HepG2 (cell line): ENCODE measurements around the gene MZT2A. TPM values are rescaled to one million over a fixed set of nuclear protein-coding genes. Genes with fewer than 3 reads are reported as not detected.

ENCODE experiments used
- AKAP8 ChIP-seq: sonication (generic); formaldehyde crosslinking; IDR thresholded peaks from 2 replicates; pipeline ENCODE4 v1.5.1; 2020; ENCODE audit warnings: mild to moderate bottlenecking, missing genetic modification reagents
- BORCS8-MEF2B ChIP-seq: sonication (generic); formaldehyde crosslinking; IDR thresholded peaks from 2 replicates; pipeline ENCODE4 v1.8.0; 2022; ENCODE audit warnings: mild to moderate bottlenecking, missing genetic modification reagents
- CHD2 ChIP-seq: IDR thresholded peaks from 2 replicates; pipeline ENCODE4 v1.6.1; 2011; ENCODE audit warnings: low read depth, low read length, improper control_type of control experiment
- E2F2 ChIP-seq: sonication (generic); formaldehyde crosslinking; IDR thresholded peaks from 2 replicates; pipeline ENCODE4 v1.4.0; 2020; ENCODE audit warnings: missing genetic modification reagents, borderline replicate concordance
- GATAD1 ChIP-seq: IDR thresholded peaks from 2 replicates; pipeline ENCODE4 v1.6.1; 2016; ENCODE audit warnings: missing genetic modification reagents, missing compliant biosample characterization
- KMT2A ChIP-seq: sonication (generic); formaldehyde crosslinking; IDR thresholded peaks from 2 replicates; pipeline ENCODE4 v1.4.0; 2020; ENCODE audit warnings: missing genetic modification reagents
- MIER3 ChIP-seq: IDR thresholded peaks from 2 replicates; pipeline ENCODE4 v1.6.1; 2016; ENCODE audit warnings: missing compliant biosample characterization, borderline replicate concordance
- NFRKB ChIP-seq: fragments of 450-650 bp; IDR thresholded peaks from 2 replicates; pipeline ENCODE4 v1.6.1; 2017
- PCBP1 ChIP-seq: fragments of 200-400 bp; formaldehyde crosslinking; IDR thresholded peaks from 2 replicates; pipeline ENCODE4 v1.6.1; 2017; ENCODE audit warnings: mild to moderate bottlenecking, low read depth, low read length, borderline replicate concordance
- SALL2 ChIP-seq: sonication (generic); formaldehyde crosslinking; IDR thresholded peaks from 2 replicates; pipeline ENCODE4 v1.8.1; 2023; ENCODE audit warnings: mild to moderate bottlenecking, missing genetic modification reagents, inconsistent platforms
- SMAD1 ChIP-seq: sonication (generic); formaldehyde crosslinking; IDR thresholded peaks from 2 replicates; pipeline ENCODE4 v1.4.0; 2020; ENCODE audit warnings: missing genetic modification reagents, low read depth, mild to moderate bottlenecking, borderline replicate concordance
- U2AF2 ChIP-seq: fragments of 200-400 bp; formaldehyde crosslinking; IDR thresholded peaks from 2 replicates; pipeline ENCODE4 v1.6.1; 2017; ENCODE audit warnings: low read depth, mild to moderate bottlenecking, low read length
- ZBTB8A ChIP-seq: sonication (generic); formaldehyde crosslinking; IDR thresholded peaks from 2 replicates; pipeline ENCODE4 v1.4.0; 2020; ENCODE audit warnings: mild to moderate bottlenecking, low read depth, missing genetic modification reagents, borderline replicate concordance
- ZNF234 ChIP-seq: sonication (generic); formaldehyde crosslinking; conservative IDR thresholded peaks from 2 replicates; pipeline ENCODE4 v1.5.1; 2020; ENCODE audit warnings: mild to moderate bottlenecking, missing genetic modification reagents
- ZNF317 ChIP-seq: sonication (generic); formaldehyde crosslinking; IDR thresholded peaks from 2 replicates; pipeline ENCODE4 v1.5.0; 2020; ENCODE audit warnings: mild to moderate bottlenecking, missing genetic modification reagents
- ZNF367 ChIP-seq: sonication (generic); formaldehyde crosslinking; IDR thresholded peaks from 2 replicates; pipeline ENCODE4 v1.4.0; 2020; ENCODE audit warnings: missing genetic modification reagents, borderline replicate concordance
- ZNF572 ChIP-seq: sonication (generic); formaldehyde crosslinking; IDR thresholded peaks from 2 replicates; pipeline ENCODE4 v1.5.1; 2020; ENCODE audit warnings: mild to moderate bottlenecking, missing genetic modification reagents
- ZNF746 ChIP-seq: sonication (generic); formaldehyde crosslinking; IDR thresholded peaks from 2 replicates; pipeline ENCODE4 v1.8.0; 2022; ENCODE audit warnings: mild to moderate bottlenecking, missing genetic modification reagents
- ZNF879 ChIP-seq: sonication (generic); formaldehyde crosslinking; IDR thresholded peaks from 2 replicates; pipeline ENCODE4 v1.8.1; 2023; ENCODE audit warnings: missing genetic modification reagents
- polyA plus RNA-seq, 8 experiments: library from polyadenylated mRNA; depleted of rRNA in 3 of 8; stranded (reverse) in 7 of 8; unstranded in 1 of 8; fragments of >200 nt; fragmentation: Illumina TruSeq in 4 of 8; extraction: Trizol in 4 of 8; gene quantifications; 2 replicates each; pipeline versions ENCODE4 v1.2.1 to v1.2.3, GENCODE V29; 2011 to 2016; ENCODE audit warnings: low read depth in 4 of 8, missing spikeins in 1 of 8, mixed read lengths in 1 of 8; ENCODE audit not compliant: insufficient read depth in 1 of 8
- total RNA-seq, 5 experiments: library from RNA; depleted of rRNA; stranded (reverse); fragments of >200 nt; fragmentation: Illumina TruSeq; extraction: Trizol; gene quantifications; 2 replicates each; pipeline ENCODE4 v1.2.3, GENCODE V29; 2016; ENCODE audit warnings: low read depth in 1 of 5
- TF ChIP-seq, protein P1 (sequence below): sonication (generic); formaldehyde crosslinking; IDR thresholded peaks from 2 replicates; pipeline ENCODE4 v1.4.0; 2020; ENCODE audit warnings: missing genetic modification reagents
- TF ChIP-seq, protein P2 (sequence below): IDR thresholded peaks from 2 replicates; pipeline ENCODE4 v1.6.1; 2016; ENCODE audit warnings: missing compliant biosample characterization, missing genetic modification reagents, borderline replicate concordance
- TF ChIP-seq, protein P3 (sequence below): sonication (generic); formaldehyde crosslinking; IDR thresholded peaks from 2 replicates; pipeline ENCODE4 v1.5.0; 2020; ENCODE audit warnings: mild to moderate bottlenecking, missing genetic modification reagents

The MZT2A gene
- total and polyA plus RNA-seq, 2 of the 13 experiments (the other 11 are each of a cell fraction or from before 2014, with no cell fraction given): 221 to 349 TPM

- TF ChIP-seq KMT2A: no peak; the same call in 1 of the 2 replicates
- 0 out of 2 replicates have a peak, but pooled peaks have one; percentile 5 for TF ChIP-seq AKAP8 (CRISPR knock-in tag)
- peak; percentile 79; the same call in 1 of the 2 replicates for TF ChIP-seq ZNF879 (CRISPR knock-in tag)
- TF ChIP-seq ZBTB8A (CRISPR knock-in tag): no peak
- TF ChIP-seq SALL2 (CRISPR knock-in tag): peak; percentile 65; the same call in 1 of the 2 replicates
- peak; percentile 19; the same call in 1 of the 2 replicates for TF ChIP-seq ZNF746 (CRISPR knock-in tag)
- peak; percentile 83; the same call in 1 of the 2 replicates for TF ChIP-seq PCBP1
- TF ChIP-seq U2AF2: no peak
- TF ChIP-seq ZNF234 (CRISPR knock-in tag): no peak
- TF ChIP-seq SMAD1 (CRISPR knock-in tag): no peak
- TF ChIP-seq GATAD1 (CRISPR knock-in tag): peak; percentile 98
- TF ChIP-seq ZNF367: 0 out of 2 replicates have a peak, but pooled peaks have one; percentile 23
- TF ChIP-seq MIER3 (CRISPR knock-in tag): peak; percentile 29; the same call in 1 of the 2 replicates
- TF ChIP-seq, protein P1, sequence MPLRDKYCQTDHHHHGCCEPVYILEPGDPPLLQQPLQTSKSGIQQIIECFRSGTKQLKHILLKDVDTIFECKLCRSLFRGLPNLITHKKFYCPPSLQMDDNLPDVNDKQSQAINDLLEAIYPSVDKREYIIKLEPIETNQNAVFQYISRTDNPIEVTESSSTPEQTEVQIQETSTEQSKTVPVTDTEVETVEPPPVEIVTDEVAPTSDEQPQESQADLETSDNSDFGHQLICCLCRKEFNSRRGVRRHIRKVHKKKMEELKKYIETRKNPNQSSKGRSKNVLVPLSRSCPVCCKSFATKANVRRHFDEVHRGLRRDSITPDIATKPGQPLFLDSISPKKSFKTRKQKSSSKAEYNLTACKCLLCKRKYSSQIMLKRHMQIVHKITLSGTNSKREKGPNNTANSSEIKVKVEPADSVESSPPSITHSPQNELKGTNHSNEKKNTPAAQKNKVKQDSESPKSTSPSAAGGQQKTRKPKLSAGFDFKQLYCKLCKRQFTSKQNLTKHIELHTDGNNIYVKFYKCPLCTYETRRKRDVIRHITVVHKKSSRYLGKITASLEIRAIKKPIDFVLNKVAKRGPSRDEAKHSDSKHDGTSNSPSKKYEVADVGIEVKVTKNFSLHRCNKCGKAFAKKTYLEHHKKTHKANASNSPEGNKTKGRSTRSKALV: no peak
- TF ChIP-seq, protein P2, sequence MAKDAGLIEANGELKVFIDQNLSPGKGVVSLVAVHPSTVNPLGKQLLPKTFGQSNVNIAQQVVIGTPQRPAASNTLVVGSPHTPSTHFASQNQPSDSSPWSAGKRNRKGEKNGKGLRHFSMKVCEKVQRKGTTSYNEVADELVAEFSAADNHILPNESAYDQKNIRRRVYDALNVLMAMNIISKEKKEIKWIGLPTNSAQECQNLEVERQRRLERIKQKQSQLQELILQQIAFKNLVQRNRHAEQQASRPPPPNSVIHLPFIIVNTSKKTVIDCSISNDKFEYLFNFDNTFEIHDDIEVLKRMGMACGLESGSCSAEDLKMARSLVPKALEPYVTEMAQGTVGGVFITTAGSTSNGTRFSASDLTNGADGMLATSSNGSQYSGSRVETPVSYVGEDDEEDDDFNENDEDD (CRISPR knock-in tag): peak; percentile 97
- no peak for TF ChIP-seq NFRKB
- peak; percentile 93; the same call in 1 of the 2 replicates for TF ChIP-seq E2F2 (CRISPR knock-in tag)
- TF ChIP-seq ZNF572: peak; percentile 60; the same call in 1 of the 2 replicates
- TF ChIP-seq, protein P3, sequence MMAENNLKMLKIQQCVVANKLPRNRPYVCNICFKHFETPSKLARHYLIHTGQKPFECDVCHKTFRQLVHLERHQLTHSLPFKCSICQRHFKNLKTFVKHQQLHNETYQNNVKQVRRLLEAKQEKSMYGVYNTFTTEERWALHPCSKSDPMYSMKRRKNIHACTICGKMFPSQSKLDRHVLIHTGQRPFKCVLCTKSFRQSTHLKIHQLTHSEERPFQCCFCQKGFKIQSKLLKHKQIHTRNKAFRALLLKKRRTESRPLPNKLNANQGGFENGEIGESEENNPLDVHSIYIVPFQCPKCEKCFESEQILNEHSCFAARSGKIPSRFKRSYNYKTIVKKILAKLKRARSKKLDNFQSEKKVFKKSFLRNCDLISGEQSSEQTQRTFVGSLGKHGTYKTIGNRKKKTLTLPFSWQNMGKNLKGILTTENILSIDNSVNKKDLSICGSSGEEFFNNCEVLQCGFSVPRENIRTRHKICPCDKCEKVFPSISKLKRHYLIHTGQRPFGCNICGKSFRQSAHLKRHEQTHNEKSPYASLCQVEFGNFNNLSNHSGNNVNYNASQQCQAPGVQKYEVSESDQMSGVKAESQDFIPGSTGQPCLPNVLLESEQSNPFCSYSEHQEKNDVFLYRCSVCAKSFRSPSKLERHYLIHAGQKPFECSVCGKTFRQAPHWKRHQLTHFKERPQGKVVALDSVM: peak; percentile 11; the same call in 1 of the 2 replicates
- TF ChIP-seq ZNF317 (CRISPR knock-in tag): peak; percentile 80; the same call in 1 of the 2 replicates
- TF ChIP-seq BORCS8-MEF2B (CRISPR knock-in tag): peak; percentile 7; the same call in 1 of the 2 replicates
- peak; percentile 42; the same call in 1 of the 2 replicates for TF ChIP-seq CHD2
Observed at GRCh38 chr2:131492418-131493198, 411 bp upstream of the MZT2A start (continued).
